Activated CD8-positive, alpha-beta memory T cell treated with anti-CD3 and anti-CD28 coated beads, Interleukin-2, amount 10 ng/mL, durations not matched to agents 7 days and 5 days (primary cell): ENCODE results near the gene TMEM87A. TPM values are rescaled to one million over a fixed set of nuclear protein-coding genes. Genes with fewer than 3 reads are reported as not detected.
A peak's percentile ranks its signal among the peaks of the same experiment; 100 is the strongest.

ENCODE experiments used
- ATAC-seq: fragments of 150-1000 bp; cut with Tn5 transposase; one replicate; pipeline ENCODE4 v1.10.0; 2021; ENCODE audit warnings: moderate library complexity
- CTCF ChIA-PET: fragments of 350-600 bp; sonication (Branson Sonifier 250); formaldehyde crosslinking; loops from one replicate; lab custom pipeline; 2021; ENCODE audit warnings: antibody characterized with exemption; lab: Charles Lee
- DNase-seq: peaks from one replicate; pipeline ENCODE4 v3.0.0-alpha.2; 2020
- H3K27ac Mint-ChIP-seq: one replicate; pipeline ENCODE4 v1.8.0; 2021; ENCODE audit warnings: mild to moderate bottlenecking, mixed read lengths
- H3K27me3 Mint-ChIP-seq: one replicate; pipeline ENCODE4 v1.8.0; 2021; ENCODE audit warnings: mixed read lengths
- H3K36me3 Mint-ChIP-seq: one replicate; pipeline ENCODE4 v1.8.0; 2021; ENCODE audit warnings: mild to moderate bottlenecking, mixed read lengths
- H3K4me1 Mint-ChIP-seq: one replicate; pipeline ENCODE4 v1.8.0; 2021; ENCODE audit warnings: mixed read lengths
- H3K4me3 Mint-ChIP-seq: one replicate; pipeline ENCODE4 v1.8.0; 2021; ENCODE audit warnings: mild to moderate bottlenecking, moderate library complexity, mixed read lengths
- H3K9me3 Mint-ChIP-seq: one replicate; pipeline ENCODE4 v1.8.0; 2022; ENCODE audit warnings: low read depth, mixed read lengths
- total RNA-seq, 2 experiments: library from RNA; stranded (reverse); gene quantifications; one replicate each; pipeline ENCODE4 v1.2.3, GENCODE V29; 2021

TMEM87A gene
- total RNA-seq, 2 experiments from 2014 or later, result 30.7 to 36.1 TPM

GRCh38 chr15:42184736-42185135 is 88.5 kb downstream of the TMEM87A start:
- Mint-ChIP-seq H3K4me1 (no peaks in the 10 kb centered on the region), H3K27me3 (no peaks in the 10 kb centered on the region), H3K9me3 (no peaks in the 10 kb centered on the region), H3K27ac (no peak overlapping the region), H3K36me3 (peaks cover 42% of the 10 kb centered on the region), H3K4me3 (no peak overlapping the region)
- ATAC-seq (no peak), DNase-seq (no peak)
- CTCF ChIA-PET, result interaction anchor here (0.7 to 1.1 kb wide), 3 partner anchors 9 to 1013 kb away, joined by 3 to 4 read pairs (median 4); no protein-coding TSS in a partner anchor

- DNase-seq (no peak), ATAC-seq (no peak)
- Mint-ChIP-seq H3K36me3 (peaks cover 42% of the 10 kb centered on the region), H3K27me3 (no peaks in the 10 kb centered on the region), H3K27ac (no peak overlapping the region), H3K4me1 (no peaks in the 10 kb centered on the region), H3K4me3 (no peak overlapping the region), H3K9me3 (no peaks in the 10 kb centered on the region)
- CTCF ChIA-PET, result interaction anchor here (0.7 to 1.1 kb wide), 2 partner anchors 9 to 1013 kb away, joined by 4 read pairs; no protein-coding TSS in a partner anchor
Observed at GRCh38 chr15:42184296-42184695, 88.9 kb downstream of the TMEM87A start.

GRCh38 chr15:42182961-42183360 is 90.3 kb downstream of the TMEM87A start:
- no peak for ATAC-seq
- CTCF ChIA-PET, result no interaction called here
- no peak for DNase-seq
- no peak overlapping the region for H3K27ac Mint-ChIP-seq
- H3K36me3 Mint-ChIP-seq, result peaks cover 43% of the 10 kb centered on the region
- H3K4me1 Mint-ChIP-seq, result no peaks in the 10 kb centered on the region
- no peaks in the 10 kb centered on the region for H3K27me3 Mint-ChIP-seq
- H3K4me3 Mint-ChIP-seq, result no peak overlapping the region
- no peaks in the 10 kb centered on the region for H3K9me3 Mint-ChIP-seq

- Mint-ChIP-seq H3K27me3 (no peaks in the 10 kb centered on the region), H3K27ac (no peak overlapping the region), H3K9me3 (no peaks in the 10 kb centered on the region), H3K4me3 (no peak overlapping the region), H3K4me1 (no peaks in the 10 kb centered on the region), H3K36me3 (peaks cover 42% of the 10 kb centered on the region)
- no peak for ATAC-seq
- no peak for DNase-seq
- CTCF ChIA-PET, result no interaction called here
Observed at GRCh38 chr15:42182328-42182886, 90.8 kb downstream of the TMEM87A start.

- ATAC-seq (no peak), DNase-seq (no peak)
- Mint-ChIP-seq H3K4me3 (no peak overlapping the region), H3K9me3 (no peaks in the 10 kb centered on the region), H3K4me1 (no peaks in the 10 kb centered on the region), H3K27me3 (no peaks in the 10 kb centered on the region), H3K27ac (no peak overlapping the region), H3K36me3 (peaks cover 30% of the 10 kb centered on the region)
- CTCF ChIA-PET, result no interaction called here
Observed at GRCh38 chr15:42178056-42178455, 95.2 kb downstream of the TMEM87A start.

GRCh38 chr15:42175671-42176070 is 97.6 kb downstream of the TMEM87A start:
- CTCF ChIA-PET, result no interaction called here
- Mint-ChIP-seq H3K4me3 (no peak overlapping the region), H3K27me3 (no peaks in the 10 kb centered on the region), H3K9me3 (no peaks in the 10 kb centered on the region), H3K36me3 (peaks cover 40% of the 10 kb centered on the region), H3K27ac (no peak overlapping the region), H3K4me1 (peaks cover 11% of the 10 kb centered on the region)
- no peak for DNase-seq
- no peak for ATAC-seq

GRCh38 chr15:42172475-42172874 is 100.8 kb downstream of the TMEM87A start:
- H3K27ac Mint-ChIP-seq, result no peak overlapping the region
- CTCF ChIA-PET, result no interaction called here
- H3K36me3 Mint-ChIP-seq, result peaks cover 35% of the 10 kb centered on the region
- H3K4me3 Mint-ChIP-seq, result no peak overlapping the region
- peaks cover 13% of the 10 kb centered on the region for H3K4me1 Mint-ChIP-seq
- H3K27me3 Mint-ChIP-seq, result no peaks in the 10 kb centered on the region
- H3K9me3 Mint-ChIP-seq, result no peaks in the 10 kb centered on the region
- ATAC-seq (no peak), DNase-seq (no peak)

- DNase-seq, result no peak
- H3K4me3 Mint-ChIP-seq, result no peak overlapping the region
- CTCF ChIA-PET, result no interaction called here
- no peaks in the 10 kb centered on the region for H3K27me3 Mint-ChIP-seq
- peak overlapping the region; percentile 16 for H3K27ac Mint-ChIP-seq
- H3K4me1 Mint-ChIP-seq, result peaks cover 13% of the 10 kb centered on the region
- peak; percentile 27 for ATAC-seq
- H3K9me3 Mint-ChIP-seq, result no peaks in the 10 kb centered on the region
- H3K36me3 Mint-ChIP-seq, result peaks cover 38% of the 10 kb centered on the region
Observed at GRCh38 chr15:42171795-42172194, 101.4 kb downstream of the TMEM87A start.

- DNase-seq, result no peak
- CTCF ChIA-PET, result no interaction called here
- peaks cover 38% of the 10 kb centered on the region for H3K36me3 Mint-ChIP-seq
- peak overlapping the region; percentile 16 for H3K27ac Mint-ChIP-seq
- H3K4me1 Mint-ChIP-seq, result peaks cover 13% of the 10 kb centered on the region
- H3K4me3 Mint-ChIP-seq, result no peak overlapping the region
- no peaks in the 10 kb centered on the region for H3K9me3 Mint-ChIP-seq
- peak; percentile 53 for ATAC-seq
- no peaks in the 10 kb centered on the region for H3K27me3 Mint-ChIP-seq
Observed at GRCh38 chr15:42171122-42171521, 102.1 kb downstream of the TMEM87A start.

- Mint-ChIP-seq H3K4me3 (no peak overlapping the region), H3K9me3 (no peaks in the 10 kb centered on the region), H3K4me1 (peaks cover 7% of the 10 kb centered on the region), H3K36me3 (peaks cover 36% of the 10 kb centered on the region), H3K27me3 (no peaks in the 10 kb centered on the region), H3K27ac (no peak overlapping the region)
- no peak for ATAC-seq
- peak; percentile 35 for DNase-seq
- CTCF ChIA-PET, result no interaction called here
Observed at GRCh38 chr15:42166225-42166940, 106.8 kb downstream of the TMEM87A start.

- no peaks in the 10 kb centered on the region for H3K9me3 Mint-ChIP-seq
- peaks cover 31% of the 10 kb centered on the region for H3K36me3 Mint-ChIP-seq
- H3K4me1 Mint-ChIP-seq, result no peaks in the 10 kb centered on the region
- H3K27ac Mint-ChIP-seq, result no peak overlapping the region
- H3K4me3 Mint-ChIP-seq, result no peak overlapping the region
- no peak for DNase-seq
- CTCF ChIA-PET, result no interaction called here
- H3K27me3 Mint-ChIP-seq, result no peaks in the 10 kb centered on the region
- no peak for ATAC-seq
Observed at GRCh38 chr15:42165106-42165505, 108.1 kb downstream of the TMEM87A start.

GRCh38 chr15:42163947-42164550 is 109.2 kb downstream of the TMEM87A start:
- no peaks in the 10 kb centered on the region for H3K27me3 Mint-ChIP-seq
- CTCF ChIA-PET, result no interaction called here
- no peaks in the 10 kb centered on the region for H3K4me1 Mint-ChIP-seq
- H3K9me3 Mint-ChIP-seq, result no peaks in the 10 kb centered on the region
- DNase-seq, result no peak
- no peak for ATAC-seq
- no peak overlapping the region for H3K27ac Mint-ChIP-seq
- H3K36me3 Mint-ChIP-seq, result peaks cover 34% of the 10 kb centered on the region
- no peak overlapping the region for H3K4me3 Mint-ChIP-seq

- no peak overlapping the region for H3K27ac Mint-ChIP-seq
- H3K27me3 Mint-ChIP-seq, result no peaks in the 10 kb centered on the region
- no peak for DNase-seq
- H3K4me1 Mint-ChIP-seq, result no peaks in the 10 kb centered on the region
- H3K4me3 Mint-ChIP-seq, result no peak overlapping the region
- no peak for ATAC-seq
- CTCF ChIA-PET, result no interaction called here
- no peaks in the 10 kb centered on the region for H3K9me3 Mint-ChIP-seq
- H3K36me3 Mint-ChIP-seq, result peaks cover 37% of the 10 kb centered on the region
Observed at GRCh38 chr15:42163291-42163690, 109.9 kb downstream of the TMEM87A start.
